Naive thymus-derived CD4-positive, alpha-beta T cell (primary cell): ENCODE data around the gene SAG. TPM values are rescaled to one million over a fixed set of nuclear protein-coding genes. Genes with fewer than 3 reads are reported as not detected.
"Not testable (repeated sequence)": the region's sequence is repeated elsewhere in the genome, so short reads cannot be mapped to it uniquely, and the experiment has no call there.

Source experiments
- ATAC-seq: fragments of 150-1000 bp; cut with Tn5 transposase; 2 replicates; pipeline ENCODE4 v1.10.0; 2021; ENCODE audit warnings: mild to moderate bottlenecking, moderate library complexity
- CTCF ChIA-PET: fragments of 350-600 bp; sonication (Branson Sonifier 250); formaldehyde crosslinking; loops from one replicate; lab custom pipeline; 2021; ENCODE audit warnings: antibody characterized with exemption; lab: Charles Lee
- POLR2A ChIA-PET: fragments of 350-600 bp; sonication (Branson Sonifier 250); formaldehyde crosslinking; loops from one replicate; lab custom pipeline; 2021; ENCODE audit warnings: antibody characterized with exemption, inconsistent platforms; lab: Charles Lee
- DNase-seq, 9 donors: peaks; one replicate each; pipeline versions ENCODE4 v3.0.0 to v3.0.0-alpha.2; 2020 to 2022; ENCODE audit warnings: mixed read lengths in 1 of 9
- H3K27ac ChIP-seq: one replicate; pipeline ENCODE4 v1.7.0; 2013; ENCODE audit warnings: mild to moderate bottlenecking, low read depth, low read length, moderate library complexity
- H3K27me3 ChIP-seq, 2 donors: one replicate each; pipeline ENCODE4 v1.7.0; 2013; ENCODE audit warnings: low read length in 2 of 2, mild to moderate bottlenecking in 2 of 2, moderate library complexity in 2 of 2; ENCODE audit not compliant: control insufficient read depth in 2 of 2, insufficient read depth in 2 of 2
- H3K36me3 ChIP-seq, 3 experiments: 1 replicate in 2 of 3; 2 replicates in 1 of 3; pipeline ENCODE4 v1.7.0; 2013; ENCODE audit warnings: low read length in 3 of 3, mild to moderate bottlenecking in 3 of 3, moderate library complexity in 1 of 3; ENCODE audit not compliant: insufficient read depth in 3 of 3, control insufficient read depth in 2 of 3
- H3K4me1 ChIP-seq, 2 donors: one replicate each; pipeline ENCODE4 v1.7.0; 2013; ENCODE audit warnings: low read length in 2 of 2, mild to moderate bottlenecking in 2 of 2, moderate library complexity in 1 of 2; ENCODE audit not compliant: control insufficient read depth in 2 of 2, insufficient read depth in 2 of 2
- H3K4me3 ChIP-seq: 2 replicates; pipeline ENCODE4 v1.7.0; 2013; ENCODE audit warnings: mild to moderate bottlenecking, low read length
- H3K9me3 ChIP-seq, 3 experiments: 1 replicate in 2 of 3; 2 replicates in 1 of 3; pipeline ENCODE4 v1.7.0; 2013; ENCODE audit warnings: low read length in 3 of 3; ENCODE audit not compliant: control insufficient read depth in 2 of 3
- H3K27ac Mint-ChIP-seq, 9 donors: one replicate each; pipeline ENCODE4 v1.8.0; 2020 to 2022; ENCODE audit warnings: mixed read lengths in 9 of 9, mild to moderate bottlenecking in 8 of 9, moderate library complexity in 5 of 9, inconsistent platforms in 2 of 9
- H3K27me3 Mint-ChIP-seq, 5 donors: one replicate each; pipeline ENCODE4 v1.8.0; 2021 to 2022; ENCODE audit warnings: mixed read lengths in 5 of 5, mild to moderate bottlenecking in 1 of 5
- H3K36me3 Mint-ChIP-seq, 5 donors: one replicate each; pipeline ENCODE4 v1.8.0; 2020 to 2022; ENCODE audit warnings: mixed read lengths in 5 of 5, mild to moderate bottlenecking in 3 of 5, inconsistent platforms in 1 of 5
- H3K4me1 Mint-ChIP-seq, 7 donors: one replicate each; pipeline ENCODE4 v1.8.0; 2020 to 2022; ENCODE audit warnings: mixed read lengths in 7 of 7, mild to moderate bottlenecking in 3 of 7, inconsistent platforms in 1 of 7
- H3K4me3 Mint-ChIP-seq, 10 donors: one replicate each; pipeline ENCODE4 v1.8.0; 2020 to 2022; ENCODE audit warnings: mild to moderate bottlenecking in 10 of 10, mixed read lengths in 10 of 10, moderate library complexity in 6 of 10, inconsistent platforms in 2 of 10
- H3K9me3 Mint-ChIP-seq, 11 donors: one replicate each; pipeline ENCODE4 v1.8.0; 2020 to 2022; ENCODE audit warnings: mixed read lengths in 11 of 11, mild to moderate bottlenecking in 4 of 11, inconsistent platforms in 1 of 11, moderate library complexity in 1 of 11
- intact Hi-C, 2 donors: fragments of 100-400 bp; cut with micrococcal nuclease; formaldehyde crosslinking; loops; one replicate each; pipeline ENCODE4 v1.15.1; 2023
- polyA plus RNA-seq, 2 donors: library from polyadenylated mRNA; unstranded; fragments of 300-500 nt; fragmentation: Illumina TruSeq; gene quantifications; one replicate each; pipeline ENCODE4 v1.2.3, GENCODE V29; 2021
- total RNA-seq, 6 experiments: library from RNA in 5 of 6; stranded (reverse) in 5 of 6; gene quantifications; 1 replicate in 5 of 6; 2 replicates in 1 of 6; pipeline ENCODE4 v1.2.3 and lab custom pipeline; 2021 to 2026

Gene SAG
- total and polyA plus RNA-seq, 7 experiments from 2014 or later, result 0.05 to 0.65 (median 0.10) TPM; not detected in 4

DNA sequence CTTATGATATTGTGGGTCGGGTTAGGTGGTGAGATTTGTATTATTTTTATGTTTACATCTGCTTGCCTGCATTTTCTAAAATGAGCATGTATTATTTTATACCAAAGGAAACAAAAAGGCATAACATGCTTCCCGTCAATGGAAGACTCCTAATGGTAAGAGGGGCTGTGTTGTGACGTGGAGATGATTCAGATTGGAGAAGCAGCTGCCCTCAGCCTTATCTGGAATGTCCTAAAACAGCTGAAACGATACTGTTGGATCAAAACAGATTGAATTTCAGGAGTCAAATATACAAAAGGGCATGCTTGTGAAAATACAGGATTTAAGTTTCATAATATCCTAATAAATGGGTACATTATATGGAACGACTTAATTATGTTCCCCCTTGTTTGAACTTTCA lies 65.7 kb downstream of the SAG start:
- Histone ChIP-seq H3K4me3 (no peak overlapping the region), H3K36me3 (peaks cover 0 to 7% (median 4%) of the 10 kb centered on the region in 3 experiments), H3K9me3 (no peaks in the 10 kb centered on the region), H3K27ac (no peak overlapping the region), H3K4me1 (no peaks in the 10 kb centered on the region), H3K27me3 (no peaks in the 10 kb centered on the region)
- ChIA-PET POLR2A (interaction anchor here (0.6 to 1.5 kb wide), 2 partner anchors 21 to 43 kb away, joined by 3 to 4 read pairs; no protein-coding TSS in a partner anchor), CTCF (no interaction called here)
- DNase-seq (no peak), ATAC-seq (no peak)
- H3K4me3 Mint-ChIP-seq, result no peak overlapping the region
- peak overlapping the region in 2 of 9 donors; percentile 40 to 60 for H3K27ac Mint-ChIP-seq
- intact Hi-C loops, result loop anchor here in 1 of 2 donors (2.0 kb wide), 1 partner anchor 17 kb away; no protein-coding TSS in a partner anchor
- no peaks in the 10 kb centered on the region for H3K27me3 Mint-ChIP-seq
- H3K36me3 Mint-ChIP-seq, result peaks cover 7 to 43% (median 19%) of the 10 kb centered on the region in 5 donors
- no peaks in the 10 kb centered on the region for H3K9me3 Mint-ChIP-seq
- H3K4me1 Mint-ChIP-seq, result peaks cover 11 to 62% (median 41%) of the 10 kb centered on the region in 7 donors

DNA sequence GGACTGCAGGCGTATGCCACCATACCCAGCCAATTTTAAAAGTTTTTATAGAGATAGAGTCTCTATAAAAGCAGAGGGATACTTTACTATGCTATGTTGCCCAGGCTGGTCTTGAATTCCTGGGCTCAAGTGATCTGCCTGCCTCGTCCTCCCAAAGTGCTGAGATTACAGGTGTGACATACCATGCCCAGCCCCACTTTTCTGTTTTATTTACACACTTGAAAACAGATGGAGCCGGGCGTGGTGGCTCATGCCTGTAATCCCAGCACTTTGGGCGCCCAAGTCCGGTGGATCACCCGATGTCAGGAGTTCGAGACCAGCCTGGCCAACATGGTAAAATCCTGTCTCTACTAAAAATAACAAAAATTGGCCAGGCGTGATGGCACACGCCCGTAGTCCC lies 67.2 kb downstream of the SAG start:
- H3K27me3 ChIP-seq, POLR2A ChIA-PET, DNase-seq, H3K4me1 ChIP-seq, H3K27ac ChIP-seq, H3K4me3 Mint-ChIP-seq, H3K36me3 ChIP-seq, H3K9me3 Mint-ChIP-seq, H3K4me3 ChIP-seq, intact Hi-C loops, CTCF ChIA-PET, ATAC-seq, H3K27me3 Mint-ChIP-seq, H3K9me3 ChIP-seq: not testable (repeated sequence)
- peaks cover 4 to 62% (median 40%) of the 10 kb centered on the region in 7 donors for H3K4me1 Mint-ChIP-seq
- peaks cover 7 to 41% (median 23%) of the 10 kb centered on the region in 5 donors for H3K36me3 Mint-ChIP-seq
- H3K27ac Mint-ChIP-seq, result peak overlapping the region in 2 of 9 donors; percentile 13 to 24

DNA sequence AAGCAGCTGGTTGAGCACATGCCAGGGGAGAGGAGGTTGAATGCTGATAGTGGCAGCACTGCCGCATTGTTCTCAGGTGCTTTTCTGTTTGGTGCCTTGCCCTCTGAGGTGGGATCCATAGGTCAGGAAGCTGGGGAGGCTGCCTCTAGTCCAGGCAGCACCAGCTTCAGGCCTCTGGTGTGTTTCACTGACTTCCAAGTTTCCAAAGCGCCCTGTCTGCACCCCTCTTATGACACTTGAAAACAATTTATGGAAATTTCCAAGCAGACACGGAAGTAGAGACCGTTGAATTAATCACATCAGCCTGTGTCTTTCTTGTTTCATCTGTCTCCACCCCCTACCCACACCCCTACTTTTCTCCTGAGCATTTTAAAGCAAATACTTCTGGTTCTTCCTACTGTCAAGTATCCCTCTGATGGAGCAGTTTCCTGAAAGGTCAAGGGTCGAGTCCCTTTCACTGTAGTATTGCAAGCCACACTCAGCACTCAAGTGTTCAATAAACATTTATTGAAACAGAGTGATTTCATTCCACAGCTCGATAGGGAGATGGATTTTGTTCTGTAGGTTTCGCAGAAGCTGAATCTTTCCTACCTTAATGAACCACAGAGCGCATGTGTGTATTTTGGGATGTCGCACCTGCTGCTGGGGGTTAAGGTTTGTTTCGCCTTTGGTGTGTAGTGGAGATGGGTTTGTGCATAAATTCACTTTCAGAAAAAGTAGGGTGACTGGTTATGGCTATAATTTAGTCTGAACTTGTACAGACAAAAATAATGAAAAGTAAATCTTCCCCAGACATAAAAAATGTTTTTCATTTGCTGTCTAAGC lies 68.1 kb downstream of the SAG start:
- H3K27me3 ChIP-seq, result no peaks in the 10 kb centered on the region
- DNase-seq, result no peak
- no peaks in the 10 kb centered on the region for H3K9me3 ChIP-seq
- H3K36me3 ChIP-seq, result peaks cover 0 to 7% (median 4%) of the 10 kb centered on the region in 3 experiments
- Mint-ChIP-seq H3K9me3 (no peaks in the 10 kb centered on the region), H3K4me1 (peaks cover 7 to 64% (median 42%) of the 10 kb centered on the region in 7 donors), H3K36me3 (peaks cover 7 to 46% (median 21%) of the 10 kb centered on the region in 5 donors), H3K27me3 (no peaks in the 10 kb centered on the region), H3K27ac (peak overlapping the region in 8 of 9 donors; percentile 7 to 64 (median 42)), H3K4me3 (peak overlapping the region in 1 of 10 donors; percentile 34)
- no peak overlapping the region for H3K27ac ChIP-seq
- POLR2A ChIA-PET, result interaction anchor here (0.7 to 0.9 kb wide), 2 partner anchors 10 to 18 kb away, joined by 3 read pairs; no protein-coding TSS in a partner anchor
- H3K4me3 ChIP-seq, result no peak overlapping the region
- intact Hi-C loops, result no loop called here
- peaks cover under 1 to 4% of the 10 kb centered on the region in 2 donors for H3K4me1 ChIP-seq
- CTCF ChIA-PET, result no interaction called here
- no peak for ATAC-seq

DNA sequence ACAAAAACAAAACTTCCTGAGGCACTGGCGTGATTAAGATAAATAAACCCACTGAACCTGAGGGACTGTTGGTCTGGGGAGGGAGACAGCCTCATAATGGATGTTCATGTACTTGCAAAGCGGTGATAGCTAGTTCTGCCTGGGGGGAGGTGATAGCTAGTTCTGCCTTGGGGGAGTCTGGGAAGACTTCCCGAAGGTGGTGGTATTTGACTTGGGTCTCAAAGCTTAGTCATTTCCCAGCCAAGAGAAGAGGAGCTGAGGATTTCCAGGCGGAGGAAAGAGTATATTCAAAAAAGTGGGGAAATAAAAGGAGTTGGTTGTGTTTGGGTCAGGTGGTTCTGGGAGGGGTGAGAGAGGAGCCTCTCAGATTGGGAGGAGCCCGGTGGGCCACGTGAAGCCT lies 71.4 kb downstream of the SAG start:
- CTCF ChIA-PET, result interaction anchor here (0.9 to 1.5 kb wide), 3 partner anchors 16 to 64 kb away, joined by 3 to 4 read pairs (median 3); no protein-coding TSS in a partner anchor
- Histone ChIP-seq H3K9me3 (no peaks in the 10 kb centered on the region), H3K4me3 (no peak overlapping the region), H3K36me3 (peaks cover 0 to 7% (median 4%) of the 10 kb centered on the region in 3 experiments), H3K27me3 (no peaks in the 10 kb centered on the region), H3K27ac (no peak overlapping the region), H3K4me1 (peaks cover 15 to 24% of the 10 kb centered on the region in 2 donors)
- no peak for ATAC-seq
- Mint-ChIP-seq H3K27ac (peak overlapping the region in 8 of 9 donors; percentile 30 to 88 (median 66)), H3K9me3 (no peaks in the 10 kb centered on the region), H3K4me1 (peaks cover 21 to 73% (median 67%) of the 10 kb centered on the region in 7 donors), H3K27me3 (no peaks in the 10 kb centered on the region), H3K4me3 (peak overlapping the region in 2 of 10 donors; percentile 45 to 51), H3K36me3 (peaks cover 0 to 43% (median 12%) of the 10 kb centered on the region in 5 donors)
- DNase-seq, result no peak
- intact Hi-C loops, result no loop called here
- POLR2A ChIA-PET, result interaction anchor here (0.9 kb wide), 1 partner anchor 21 kb away, joined by 3 read pairs; no protein-coding TSS in a partner anchor

DNA sequence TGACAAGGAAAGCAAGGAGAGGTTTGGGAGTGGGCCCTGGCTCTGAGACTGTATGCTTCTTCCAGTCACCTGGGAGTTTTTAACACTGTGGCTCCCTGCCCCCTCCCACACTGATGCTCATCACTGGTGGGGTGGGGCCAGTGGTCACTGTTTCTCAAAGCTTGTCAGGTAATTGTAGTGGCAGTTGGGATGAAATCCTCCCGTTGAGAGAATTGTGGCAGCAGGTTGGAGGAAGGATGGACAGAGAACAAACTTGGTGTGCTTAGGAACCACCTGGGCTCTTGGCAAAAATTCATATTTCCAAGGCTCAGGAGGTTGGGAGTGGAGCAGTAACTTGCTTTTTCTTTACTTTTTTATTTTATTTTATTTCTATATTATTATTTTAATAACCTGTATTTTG lies 71.8 kb downstream of the SAG start:
- Mint-ChIP-seq H3K4me3 (no peak overlapping the region), H3K27me3 (no peaks in the 10 kb centered on the region), H3K9me3 (no peaks in the 10 kb centered on the region), H3K36me3 (peaks cover 0 to 46% (median 12%) of the 10 kb centered on the region in 5 donors), H3K27ac (peak overlapping the region; percentile 30 to 88 (median 62)), H3K4me1 (peaks cover 25 to 78% (median 71%) of the 10 kb centered on the region in 7 donors)
- intact Hi-C loops, result no loop called here
- POLR2A ChIA-PET, result interaction anchor here (0.9 kb wide), 1 partner anchor 21 kb away, joined by 3 read pairs; no protein-coding TSS in a partner anchor
- H3K27ac ChIP-seq, result no peak overlapping the region
- DNase-seq (no peak), ATAC-seq (no peak)
- H3K36me3 ChIP-seq, result peaks cover 0 to 7% (median 4%) of the 10 kb centered on the region in 3 experiments
- H3K4me1 ChIP-seq, result peaks cover 19 to 28% of the 10 kb centered on the region in 2 donors
- no peaks in the 10 kb centered on the region for H3K9me3 ChIP-seq
- H3K27me3 ChIP-seq, result no peaks in the 10 kb centered on the region
- CTCF ChIA-PET, result interaction anchor here (1.1 to 1.5 kb wide), 2 partner anchors 15 to 64 kb away, joined by 3 to 4 read pairs; no protein-coding TSS in a partner anchor
- H3K4me3 ChIP-seq, result no peak overlapping the region

DNA sequence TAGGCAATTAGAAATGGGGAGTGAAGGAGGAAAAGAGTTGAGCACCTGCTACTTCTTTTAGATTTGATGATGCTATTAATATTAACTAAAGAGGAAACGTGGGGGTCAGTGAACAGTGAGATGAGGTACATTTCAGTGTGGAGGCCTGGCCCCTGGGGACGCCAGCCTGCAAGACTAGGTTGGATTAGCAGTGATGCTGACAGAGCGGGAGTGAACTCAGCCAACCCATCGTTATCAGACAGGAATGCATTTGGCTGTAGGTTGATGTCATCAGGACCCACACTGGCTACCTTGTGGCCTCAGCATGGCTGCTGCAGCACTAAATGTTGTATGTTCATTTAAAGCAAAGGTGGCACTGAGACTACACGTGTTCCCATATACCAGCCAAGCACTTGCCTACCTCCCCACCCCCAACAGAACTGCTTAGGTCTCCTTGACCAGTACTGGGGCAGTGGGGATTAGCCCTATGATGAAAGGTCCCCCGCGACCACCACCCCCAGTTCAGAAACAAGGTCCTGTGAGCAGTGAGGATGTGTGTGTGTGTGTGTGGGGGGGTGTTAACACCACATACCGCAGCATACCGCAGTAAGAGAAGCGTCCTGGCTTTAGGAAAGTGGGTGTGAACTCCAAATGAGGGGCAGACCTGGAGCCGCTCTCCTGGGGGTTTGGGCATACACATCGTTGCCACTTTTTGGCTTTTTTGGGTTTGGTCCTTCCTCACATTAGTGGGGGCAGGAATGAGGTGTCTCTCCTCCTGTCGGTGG lies 72.7 kb downstream of the SAG start:
- Histone ChIP-seq H3K36me3 (peaks cover 0 to 7% (median 4%) of the 10 kb centered on the region in 3 experiments), H3K9me3 (no peaks in the 10 kb centered on the region), H3K27ac (no peak overlapping the region), H3K27me3 (no peaks in the 10 kb centered on the region), H3K4me1 (peaks cover 27 to 37% of the 10 kb centered on the region in 2 donors), H3K4me3 (no peak overlapping the region)
- CTCF ChIA-PET, result interaction anchor here (0.6 to 1.5 kb wide), 2 partner anchors 63 to 181 kb away, joined by 3 to 4 read pairs; no protein-coding TSS in a partner anchor
- DNase-seq (no peak), ATAC-seq (peak; percentile 13)
- H3K4me1 Mint-ChIP-seq, result peaks cover 34 to 84% (median 76%) of the 10 kb centered on the region in 7 donors
- H3K4me3 Mint-ChIP-seq, result peak overlapping the region in 3 of 10 donors; percentile 17 to 27 (median 21)
- H3K27me3 Mint-ChIP-seq, result no peaks in the 10 kb centered on the region
- peaks cover 0 to 43% (median 12%) of the 10 kb centered on the region in 5 donors for H3K36me3 Mint-ChIP-seq
- POLR2A ChIA-PET, result interaction anchor here (0.6 kb wide), 1 partner anchor 73 kb away, joined by 3 read pairs; no protein-coding TSS in a partner anchor
- intact Hi-C loops, result no loop called here
- H3K27ac Mint-ChIP-seq, result peak overlapping the region in 7 of 9 donors; percentile 30 to 87 (median 60)
- H3K9me3 Mint-ChIP-seq, result no peaks in the 10 kb centered on the region
